Astrocyte of the spinal cord (primary cell): ENCODE data around the gene PROSER3.

ENCODE experiments used
- DNase-seq: peaks from one replicate; pipeline ENCODE4 v3.0.0; 2011; ENCODE audit warnings: low read depth, low spot score
- H3K4me3 ChIP-seq: 2 replicates; pipeline ENCODE4 v1.5.1; 2011; ENCODE audit warnings: low read depth, mild to moderate bottlenecking, low read length, moderate library complexity
- CTCF ChIP-seq: IDR thresholded peaks from 2 replicates; pipeline ENCODE4 v1.5.1; 2012; ENCODE audit warnings: low read depth, mild to moderate bottlenecking, low read length, inconsistent platforms
- in situ Hi-C: cut with HindIII; loops from 2 replicates; pipeline ENCODE4 v1.10.0; 2017; ENCODE audit warnings: low sequenced_read_pairs

Gene PROSER3

GRCh38 chr19:35813043-35813890 is 55.3 kb downstream of the PROSER3 start:
- in situ Hi-C loops, result no loop called here
- DNase-seq, result no peak
- no peak overlapping the region for H3K4me3 ChIP-seq
- TF ChIP-seq CTCF, result no peak

- no peak for DNase-seq
- H3K4me3 ChIP-seq, result no peak overlapping the region
- in situ Hi-C loops, result no loop called here
- TF ChIP-seq CTCF, result no peak
Measured at GRCh38 chr19:35816262-35816661, 58.3 kb downstream of the PROSER3 start.

- in situ Hi-C loops, result no loop called here
- no peak overlapping the region for H3K4me3 ChIP-seq
- DNase-seq, result no peak
- no peak for TF ChIP-seq CTCF
Measured at GRCh38 chr19:35816846-35817245, 58.9 kb downstream of the PROSER3 start.

GRCh38 chr19:35818445-35818844 is 60.5 kb downstream of the PROSER3 start:
- TF ChIP-seq CTCF, result no peak
- H3K4me3 ChIP-seq, result no peak overlapping the region
- DNase-seq, result no peak
- in situ Hi-C loops, result no loop called here
